OCI-LY7 (cell line): ENCODE measurements around the gene RHOJ.

Experiments
- CTCF ChIP-seq: fragments of 200-600 bp; sonication (generic); conservative IDR thresholded peaks from 2 replicates; pipeline ENCODE4 v1.5.1; 2014; ENCODE audit warnings: mild to moderate bottlenecking, antibody characterized with exemption, low read length, moderate library complexity, mixed read lengths
- EZH2phosphoT487 ChIP-seq: fragments of 200-600 bp; sonication (generic); IDR thresholded peaks from 2 replicates; pipeline ENCODE4 v1.6.1; 2018; ENCODE audit warnings: low read depth, borderline replicate concordance, mild to moderate bottlenecking, mixed run types, antibody characterized with exemption, low read length, moderate library complexity, mixed read lengths

- TF ChIP-seq EZH2phosphoT487 (no peak), CTCF (no peak)
Observed at GRCh38 chr14:63326840-63327239, 122.6 kb downstream of the RHOJ start.
